SJCRH30 (cell line): ENCODE data around the gene RIC8A. TPM values are rescaled to one million over a fixed set of nuclear protein-coding genes. Genes with fewer than 3 reads are reported as not detected.

ENCODE experiments used
- DNase-seq, 2 experiments: peaks; one replicate each; pipeline ENCODE4 v3.0.0-alpha.2; 2015 to 2020
- H3K27ac ChIP-seq: fragments of 250-450 bp; sonication (Bioruptor Pico); 2 replicates; pipeline ENCODE4 v1.5.1; 2020; ENCODE audit warnings: mild to moderate bottlenecking, moderate library complexity
- H3K27me3 ChIP-seq: fragments of 250-450 bp; sonication (Bioruptor Pico); 2 replicates; pipeline ENCODE4 v1.5.1; 2020; ENCODE audit warnings: mild to moderate bottlenecking, moderate library complexity
- H3K36me3 ChIP-seq: fragments of 250-450 bp; sonication (Bioruptor Pico); 2 replicates; pipeline ENCODE4 v1.5.1; 2020; ENCODE audit warnings: mild to moderate bottlenecking, moderate library complexity
- H3K4me1 ChIP-seq: fragments of 250-450 bp; sonication (Bioruptor Pico); 2 replicates; pipeline ENCODE4 v1.5.1; 2020; ENCODE audit warnings: mild to moderate bottlenecking, moderate library complexity
- H3K4me3 ChIP-seq: fragments of 250-450 bp; sonication (Bioruptor Pico); 2 replicates; pipeline ENCODE4 v1.5.1; 2020; ENCODE audit warnings: mild to moderate bottlenecking, moderate library complexity
- H3K9me3 ChIP-seq: fragments of 250-450 bp; sonication (Bioruptor Pico); replicated peaks from 2 replicates; pipeline ENCODE4 v1.5.1; 2020; ENCODE audit warnings: mild to moderate bottlenecking, moderate library complexity
- total RNA-seq: library from RNA; depleted of rRNA; stranded (reverse); fragments of >200 nt; shearing (Covaris generic); gene quantifications from 2 replicates; pipeline ENCODE4 v1.2.3, GENCODE V29; 2014

Gene RIC8A
- total RNA-seq, 1 experiment from 2014 or later = 98.3 TPM

- no peak for DNase-seq
- Histone ChIP-seq H3K27ac (no peak overlapping the region), H3K27me3 (no peaks in the 10 kb centered on the region), H3K4me1 (peaks cover 9% of the 10 kb centered on the region), H3K4me3 (no peak overlapping the region), H3K9me3 (no peaks in the 10 kb centered on the region), H3K36me3 (peaks cover 4% of the 10 kb centered on the region)
These were observed 7.1 kb upstream of the RIC8A start for GRCh38 chr11:200224-201003.

- H3K4me3 ChIP-seq = no peak overlapping the region
- no peak overlapping the region for H3K27ac ChIP-seq
- H3K4me1 ChIP-seq = peaks cover 9% of the 10 kb centered on the region
- DNase-seq = no peak
- H3K27me3 ChIP-seq = no peaks in the 10 kb centered on the region
- H3K9me3 ChIP-seq = no peaks in the 10 kb centered on the region
- H3K36me3 ChIP-seq = peaks cover 4% of the 10 kb centered on the region
These were observed 5.5 kb upstream of the RIC8A start for GRCh38 chr11:201966-202365.

GRCh38 chr11:202490-202889 lies 5.0 kb upstream of the RIC8A start:
- Histone ChIP-seq H3K4me1 (peaks cover 9% of the 10 kb centered on the region), H3K27me3 (no peaks in the 10 kb centered on the region), H3K36me3 (peaks cover 4% of the 10 kb centered on the region), H3K27ac (no peak overlapping the region), H3K4me3 (no peak overlapping the region), H3K9me3 (no peaks in the 10 kb centered on the region)
- no peak for DNase-seq

GRCh38 chr11:203056-203944 lies 4.2 kb upstream of the RIC8A start:
- peaks cover 9% of the 10 kb centered on the region for H3K4me1 ChIP-seq
- no peak overlapping the region for H3K4me3 ChIP-seq
- DNase-seq = no peak
- H3K27me3 ChIP-seq = no peaks in the 10 kb centered on the region
- no peaks in the 10 kb centered on the region for H3K9me3 ChIP-seq
- peaks cover 4% of the 10 kb centered on the region for H3K36me3 ChIP-seq
- no peak overlapping the region for H3K27ac ChIP-seq

- peaks cover 4% of the 10 kb centered on the region for H3K36me3 ChIP-seq
- H3K27ac ChIP-seq = no peak overlapping the region
- no peak overlapping the region for H3K4me3 ChIP-seq
- no peaks in the 10 kb centered on the region for H3K27me3 ChIP-seq
- peaks cover 9% of the 10 kb centered on the region for H3K4me1 ChIP-seq
- no peaks in the 10 kb centered on the region for H3K9me3 ChIP-seq
- DNase-seq = peak; percentile 44 to 60
These were observed 3.4 kb upstream of the RIC8A start for GRCh38 chr11:203945-204586.

- no peak overlapping the region for H3K27ac ChIP-seq
- H3K4me1 ChIP-seq = peaks cover 13% of the 10 kb centered on the region
- no peak for DNase-seq
- H3K36me3 ChIP-seq = peaks cover 5% of the 10 kb centered on the region
- no peaks in the 10 kb centered on the region for H3K9me3 ChIP-seq
- H3K4me3 ChIP-seq = no peak overlapping the region
- H3K27me3 ChIP-seq = no peaks in the 10 kb centered on the region
These were observed 2.9 kb upstream of the RIC8A start for GRCh38 chr11:204587-205109.

- Histone ChIP-seq H3K4me1 (peaks cover 21% of the 10 kb centered on the region), H3K27ac (no peak overlapping the region), H3K4me3 (no peak overlapping the region), H3K27me3 (no peaks in the 10 kb centered on the region), H3K36me3 (peaks cover 13% of the 10 kb centered on the region), H3K9me3 (no peaks in the 10 kb centered on the region)
- DNase-seq = no peak
These were observed 2.1 kb upstream of the RIC8A start for GRCh38 chr11:205221-206001.

GRCh38 chr11:206002-206384 lies 1.5 kb upstream of the RIC8A start:
- Histone ChIP-seq H3K4me1 (peaks cover 21% of the 10 kb centered on the region), H3K36me3 (peaks cover 18% of the 10 kb centered on the region)

GRCh38 chr11:206526-207207 lies 841 bp upstream of the RIC8A start:
- H3K4me1 ChIP-seq = peaks cover 21% of the 10 kb centered on the region
- peak in 1 of 2 experiments; percentile 13 for DNase-seq
- no peaks in the 10 kb centered on the region for H3K27me3 ChIP-seq
- H3K4me3 ChIP-seq = peak overlapping the region; percentile 88
- peaks cover 23% of the 10 kb centered on the region for H3K36me3 ChIP-seq
- H3K27ac ChIP-seq = peak overlapping the region; percentile 66
- H3K9me3 ChIP-seq = no peaks in the 10 kb centered on the region

More at GRCh38 chr11:206002-206384, 1.5 kb upstream of the RIC8A start:
- Histone ChIP-seq H3K4me3 (no peak overlapping the region; the same call in 1 of the 2 replicates), H3K27me3 (no peaks in the 10 kb centered on the region), H3K27ac (no peak overlapping the region), H3K9me3 (no peaks in the 10 kb centered on the region)
- no peak for DNase-seq

GRCh38 chr11:207863-208180 lies 314 bp downstream of the RIC8A start:
- Histone ChIP-seq H3K36me3 (peaks cover 35% of the 10 kb centered on the region), H3K4me3 (peak overlapping the region; percentile 88)

GRCh38 chr11:208181-208916 lies 841 bp downstream of the RIC8A start:
- Histone ChIP-seq H3K27ac (peak overlapping the region; percentile 66), H3K4me1 (peaks cover 21% of the 10 kb centered on the region), H3K4me3 (peak overlapping the region; percentile 88), H3K36me3 (peaks cover 39% of the 10 kb centered on the region), H3K27me3 (no peaks in the 10 kb centered on the region), H3K9me3 (no peaks in the 10 kb centered on the region)
- peak; percentile 66 to 75 for DNase-seq

More at GRCh38 chr11:207863-208180, 314 bp downstream of the RIC8A start:
- no peaks in the 10 kb centered on the region for H3K27me3 ChIP-seq
- peak overlapping the region; percentile 66 for H3K27ac ChIP-seq
- DNase-seq = no peak
- H3K9me3 ChIP-seq = no peaks in the 10 kb centered on the region
- H3K4me1 ChIP-seq = peaks cover 21% of the 10 kb centered on the region

GRCh38 chr11:208917-209260 lies 1.4 kb downstream of the RIC8A start:
- DNase-seq = no peak
- H3K4me3 ChIP-seq = peak overlapping the region; percentile 88
- no peaks in the 10 kb centered on the region for H3K27me3 ChIP-seq
- H3K27ac ChIP-seq = peak overlapping the region; percentile 66; the same call in 1 of the 2 replicates
- H3K9me3 ChIP-seq = no peaks in the 10 kb centered on the region
- H3K4me1 ChIP-seq = peaks cover 18% of the 10 kb centered on the region
- peaks cover 44% of the 10 kb centered on the region for H3K36me3 ChIP-seq
